GM20000 (cell line): ENCODE measurements around the gene GLI3.

Experiments
- DNase-seq: peaks from one replicate; pipeline ENCODE4 v3.0.0; 2012; ENCODE audit warnings: low spot score
- TF ChIP-seq, protein P1 (sequence below): IDR thresholded peaks from 2 replicates; pipeline ENCODE4 v1.5.1; 2012; ENCODE audit warnings: mild to moderate bottlenecking, control low read depth; ENCODE audit errors: extremely low read depth, missing control alignments

Gene GLI3

DNA sequence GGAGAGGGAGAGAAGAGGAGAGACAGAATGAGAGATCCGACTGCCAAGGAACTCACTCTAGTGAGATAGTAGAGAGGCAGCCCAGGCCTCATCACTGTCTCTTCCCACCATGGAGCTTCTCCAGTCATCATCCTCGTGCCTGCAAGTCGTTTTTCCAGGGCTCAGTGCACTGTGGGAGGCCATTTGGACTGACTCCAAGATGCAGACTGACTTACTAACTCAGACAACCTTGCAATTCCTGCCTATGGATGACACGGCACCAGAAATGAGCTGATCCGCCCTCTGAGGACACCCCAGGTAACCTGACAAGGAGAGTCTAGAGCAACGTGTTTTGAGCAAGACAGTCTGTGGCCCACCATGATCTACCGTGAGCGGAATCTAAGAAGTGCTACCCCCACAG lies 154.9 kb downstream of the GLI3 start:
- no peak for DNase-seq
- TF ChIP-seq, protein P1, sequence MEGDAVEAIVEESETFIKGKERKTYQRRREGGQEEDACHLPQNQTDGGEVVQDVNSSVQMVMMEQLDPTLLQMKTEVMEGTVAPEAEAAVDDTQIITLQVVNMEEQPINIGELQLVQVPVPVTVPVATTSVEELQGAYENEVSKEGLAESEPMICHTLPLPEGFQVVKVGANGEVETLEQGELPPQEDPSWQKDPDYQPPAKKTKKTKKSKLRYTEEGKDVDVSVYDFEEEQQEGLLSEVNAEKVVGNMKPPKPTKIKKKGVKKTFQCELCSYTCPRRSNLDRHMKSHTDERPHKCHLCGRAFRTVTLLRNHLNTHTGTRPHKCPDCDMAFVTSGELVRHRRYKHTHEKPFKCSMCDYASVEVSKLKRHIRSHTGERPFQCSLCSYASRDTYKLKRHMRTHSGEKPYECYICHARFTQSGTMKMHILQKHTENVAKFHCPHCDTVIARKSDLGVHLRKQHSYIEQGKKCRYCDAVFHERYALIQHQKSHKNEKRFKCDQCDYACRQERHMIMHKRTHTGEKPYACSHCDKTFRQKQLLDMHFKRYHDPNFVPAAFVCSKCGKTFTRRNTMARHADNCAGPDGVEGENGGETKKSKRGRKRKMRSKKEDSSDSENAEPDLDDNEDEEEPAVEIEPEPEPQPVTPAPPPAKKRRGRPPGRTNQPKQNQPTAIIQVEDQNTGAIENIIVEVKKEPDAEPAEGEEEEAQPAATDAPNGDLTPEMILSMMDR = no peak

DNA sequence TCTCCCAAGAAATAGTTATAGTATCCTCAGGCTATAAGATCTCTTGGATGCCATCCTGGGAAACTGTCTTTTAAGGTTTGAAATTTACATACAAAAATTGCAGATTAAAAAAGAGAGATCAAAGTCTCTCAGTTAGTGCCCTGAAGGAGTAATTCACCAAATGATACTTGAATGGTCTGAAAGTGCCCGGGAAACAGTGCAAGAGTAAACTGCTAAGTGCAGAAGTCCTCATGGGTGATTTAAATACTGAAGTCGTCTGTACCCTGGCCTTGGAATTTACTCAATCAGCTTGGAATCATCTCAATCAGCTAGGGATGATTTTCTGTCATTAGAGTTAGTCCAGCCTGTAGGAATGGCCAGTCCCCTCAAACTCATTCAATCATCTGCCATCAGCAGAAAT lies 155.3 kb downstream of the GLI3 start:
- no peak for DNase-seq
- TF ChIP-seq, protein P1 = no peak

DNA sequence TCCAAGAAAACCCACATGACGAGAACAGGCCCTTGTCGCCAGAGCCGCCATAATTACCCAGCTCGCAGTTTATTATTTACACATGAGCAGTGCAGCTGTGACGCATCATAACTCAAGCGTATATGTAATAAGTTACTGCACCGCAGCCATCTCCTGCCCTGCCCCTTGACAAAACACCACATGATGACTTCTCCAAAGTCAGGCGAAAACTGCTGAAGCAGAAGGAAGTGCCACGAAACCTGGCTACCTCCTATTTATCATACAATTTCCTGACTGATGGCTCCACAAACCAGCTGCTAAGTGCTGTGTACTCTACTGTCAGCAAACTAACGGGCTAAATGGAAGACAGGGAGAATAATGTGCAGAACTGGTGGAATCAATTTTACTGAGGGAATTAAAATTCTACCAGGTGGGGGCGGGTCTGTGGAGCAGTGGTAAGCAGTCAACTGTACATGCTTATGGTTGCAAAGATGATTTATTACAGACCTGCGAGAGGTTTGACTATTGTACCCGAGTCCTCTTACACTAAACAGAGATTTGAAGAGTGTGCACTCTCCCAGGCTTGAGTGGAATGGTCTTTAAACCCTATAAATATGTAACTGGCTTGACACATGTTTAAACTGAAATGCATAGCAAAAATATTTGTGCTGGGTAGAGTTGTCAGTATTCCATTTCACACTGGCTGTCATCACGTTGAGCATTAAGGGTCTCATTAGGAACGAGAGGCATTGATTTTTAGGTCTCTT lies 156.0 kb downstream of the GLI3 start:
- no peak for DNase-seq
- TF ChIP-seq, protein P1 = no peak

DNA sequence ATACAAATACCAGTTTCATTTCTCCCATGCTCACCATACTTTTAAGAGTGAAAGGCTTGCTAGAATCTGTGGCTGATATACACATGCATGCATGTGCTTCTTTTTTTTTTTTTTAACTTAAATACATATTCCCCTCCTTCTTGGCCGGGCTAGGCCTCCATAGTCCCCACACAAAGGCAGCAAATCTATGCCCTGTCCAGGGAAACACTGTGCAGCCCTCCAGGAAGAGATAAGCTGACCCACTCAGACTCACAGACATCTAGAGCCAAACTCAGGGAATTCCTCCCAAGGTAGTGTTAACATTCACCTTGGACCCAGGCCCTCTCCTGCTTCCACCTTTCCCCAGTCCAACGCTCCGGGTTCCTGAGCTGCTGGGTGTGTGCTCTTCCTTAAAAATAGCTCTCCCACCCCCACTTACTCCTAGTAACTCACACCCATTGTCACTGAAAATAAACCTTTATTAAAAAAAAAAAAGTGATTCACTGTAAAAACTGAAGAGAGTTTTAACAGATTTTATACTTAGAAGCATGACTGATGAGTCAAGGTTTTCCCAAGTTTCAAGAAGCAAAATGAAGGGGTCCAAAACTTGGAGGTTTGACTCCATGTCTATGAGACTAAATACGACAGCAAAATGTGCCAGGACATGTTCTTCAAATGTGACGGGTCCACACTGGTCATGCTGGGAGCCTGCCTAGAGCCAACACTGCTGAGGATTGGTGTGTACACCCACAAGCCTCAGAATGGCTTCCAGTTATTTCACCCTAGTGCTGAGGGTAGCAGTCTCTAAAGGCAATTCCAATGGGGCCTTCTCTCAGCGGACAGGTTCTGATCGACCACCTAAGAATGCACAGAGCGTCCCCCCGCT lies 159.5 kb downstream of the GLI3 start:
- TF ChIP-seq, protein P1 = no peak
- no peak for DNase-seq

DNA sequence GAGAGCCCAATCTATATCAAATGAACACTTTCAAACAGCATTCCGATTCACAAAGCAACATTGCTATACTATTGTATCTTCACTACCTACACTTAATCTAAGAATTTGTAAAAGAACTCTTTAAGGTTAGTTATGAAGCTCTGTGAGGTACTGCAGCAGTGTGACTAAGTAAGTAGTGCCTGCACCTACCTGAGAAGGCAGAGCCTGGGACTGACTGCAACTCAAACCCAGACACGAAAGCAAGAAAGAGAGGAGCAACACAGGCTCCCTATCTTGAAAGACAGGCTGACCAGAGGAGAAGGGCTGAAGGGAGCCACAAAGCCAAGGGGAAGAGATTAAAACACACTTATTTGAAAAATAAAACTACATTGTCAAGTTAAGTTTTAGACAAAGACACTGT lies 160.1 kb downstream of the GLI3 start:
- TF ChIP-seq, protein P1 = no peak
- DNase-seq = no peak

DNA sequence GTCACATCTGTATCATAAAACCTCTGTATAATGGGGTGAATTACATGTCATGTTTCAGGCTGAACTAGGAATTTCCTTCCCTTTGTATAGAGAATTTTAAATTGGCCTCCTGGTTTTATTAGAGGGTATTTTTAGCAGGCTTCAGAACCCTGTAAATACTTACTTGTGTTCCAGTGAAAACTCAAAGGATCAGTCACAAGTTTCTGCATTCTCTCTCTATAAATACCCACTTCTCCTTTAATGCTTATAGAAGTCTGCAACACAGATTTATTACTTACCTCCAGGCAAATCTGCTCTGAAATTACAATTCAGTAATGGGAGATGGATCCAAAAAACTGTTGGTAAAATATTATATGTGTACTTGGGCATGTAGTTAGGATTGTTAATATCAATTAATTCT lies 161.6 kb downstream of the GLI3 start:
- TF ChIP-seq, protein P1 = no peak
- DNase-seq = no peak

DNA sequence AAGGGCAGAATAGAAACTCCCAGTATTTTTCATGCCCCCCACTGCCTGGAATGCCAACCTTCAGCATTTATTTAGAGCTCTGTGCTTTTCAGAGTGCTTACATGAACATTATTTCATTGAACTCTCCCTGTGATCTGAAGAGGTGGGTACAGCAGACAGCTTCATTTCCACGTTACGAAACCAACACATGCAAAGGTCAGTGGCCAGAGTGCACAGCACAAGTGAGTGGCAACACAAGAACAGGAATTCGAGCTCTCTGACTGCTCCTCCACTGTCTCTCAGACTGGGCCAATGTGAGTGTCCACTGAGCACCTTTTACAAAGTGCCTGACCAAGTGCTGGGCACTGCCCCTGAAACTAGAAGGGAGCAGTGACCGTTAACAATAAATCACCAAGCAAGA lies 162.9 kb downstream of the GLI3 start:
- TF ChIP-seq, protein P1 = no peak
- no peak for DNase-seq
